Kidney epithelial cell (primary cell): ENCODE data around the gene TMEM40. TPM values are rescaled to one million over a fixed set of nuclear protein-coding genes. Genes with fewer than 3 reads are reported as not detected.

Experiments used
- DNase-seq: peaks from one replicate; pipeline ENCODE4 v3.0.0-alpha.2; 2010; ENCODE audit warnings: low read depth
- H3K27me3 ChIP-seq: 2 replicates; pipeline ENCODE4 v1.6.0; 2011; ENCODE audit warnings: low read length; ENCODE audit not compliant: control insufficient read depth, insufficient read depth
- H3K36me3 ChIP-seq: 2 replicates; pipeline ENCODE4 v1.5.1; 2011; ENCODE audit warnings: low read length; ENCODE audit not compliant: control insufficient read depth, insufficient read depth
- H3K4me3 ChIP-seq: 2 replicates; pipeline ENCODE4 v1.5.1; 2011; ENCODE audit warnings: low read depth, mild to moderate bottlenecking, control low read depth, low read length
- CTCF ChIP-seq: IDR thresholded peaks from 2 replicates; pipeline ENCODE4 v1.5.1; 2011; ENCODE audit warnings: mild to moderate bottlenecking, moderate library complexity, low read length, control low read depth, inconsistent platforms; ENCODE audit not compliant: insufficient read depth, poor library complexity, severe bottlenecking
- total RNA-seq: library from RNA; depleted of rRNA; stranded (reverse); fragments of >200 nt; gene quantifications from 2 replicates; pipeline ENCODE4 v1.2.3, GENCODE V29; 2015

TMEM40 gene
- total RNA-seq, 1 donor from 2014 or later = 5.3 TPM

GRCh38 chr3:12695916-12696315, 63.1 kb downstream of the TMEM40 start:
- TF ChIP-seq CTCF = no peak
- Histone ChIP-seq H3K27me3 (no peaks in the 10 kb centered on the region), H3K36me3 (no peaks in the 10 kb centered on the region), H3K4me3 (no peak overlapping the region)
- no peak for DNase-seq

- no peak for DNase-seq
- Histone ChIP-seq H3K27me3 (no peaks in the 10 kb centered on the region), H3K4me3 (no peak overlapping the region), H3K36me3 (no peaks in the 10 kb centered on the region)
- TF ChIP-seq CTCF = no peak
Observed at GRCh38 chr3:12695112-12695511, 63.9 kb downstream of the TMEM40 start.

- Histone ChIP-seq H3K27me3 (peaks cover 2% of the 10 kb centered on the region), H3K4me3 (no peak overlapping the region), H3K36me3 (no peaks in the 10 kb centered on the region)
- DNase-seq = no peak
- no peak for TF ChIP-seq CTCF
Observed at GRCh38 chr3:12692444-12692843, 66.6 kb downstream of the TMEM40 start.

GRCh38 chr3:12689997-12690711, 68.9 kb downstream of the TMEM40 start:
- no peak for DNase-seq
- Histone ChIP-seq H3K4me3 (no peak overlapping the region), H3K36me3 (no peaks in the 10 kb centered on the region), H3K27me3 (peaks cover 2% of the 10 kb centered on the region)
- TF ChIP-seq CTCF = no peak

- TF ChIP-seq CTCF = no peak
- no peak overlapping the region for H3K4me3 ChIP-seq
- no peaks in the 10 kb centered on the region for H3K36me3 ChIP-seq
- H3K27me3 ChIP-seq = peaks cover 2% of the 10 kb centered on the region
- no peak for DNase-seq
Observed at GRCh38 chr3:12687948-12688347, 71.1 kb downstream of the TMEM40 start.

GRCh38 chr3:12686096-12686495, 73.0 kb downstream of the TMEM40 start:
- TF ChIP-seq CTCF = no peak
- peaks cover 2% of the 10 kb centered on the region for H3K27me3 ChIP-seq
- DNase-seq = no peak
- H3K36me3 ChIP-seq = no peaks in the 10 kb centered on the region
- no peak overlapping the region for H3K4me3 ChIP-seq
